SK-N-SH treated with all-trans-retinoic acid at 6 μM for 48 hours (cell line): ENCODE data around the gene GLB1L3.
"Not testable (repeated sequence)": the region's sequence is repeated elsewhere in the genome, so short reads cannot be mapped to it uniquely, and the experiment has no call there.

Experiments used
- ATAC-seq: fragments of 200-7000 bp; cut with Tn5 transposase; 3 replicates; pipeline ENCODE4 v1.9.1; 2020; ENCODE audit warnings: mild to moderate bottlenecking, moderate library complexity
- ARNTL ChIP-seq: fragments of 450-650 bp; formaldehyde crosslinking; IDR thresholded peaks from 2 replicates; pipeline ENCODE4 v1.5.0; 2020; ENCODE audit warnings: low read depth, mild to moderate bottlenecking, moderate library complexity, borderline replicate concordance
- BACH2 ChIP-seq: fragments of 250-450 bp; sonication (Bioruptor Pico); IDR thresholded peaks from 2 replicates; pipeline ENCODE4 v1.9.0; 2021; ENCODE audit warnings: mild to moderate bottlenecking, borderline replicate concordance
- CSDC2 ChIP-seq: fragments of 250-450 bp; sonication (Bioruptor Pico); IDR thresholded peaks from 2 replicates; pipeline ENCODE4 v1.5.0; 2020; ENCODE audit warnings: mild to moderate bottlenecking, moderate library complexity
- ESRRG ChIP-seq: fragments of 250-450 bp; sonication (Bioruptor Pico); IDR thresholded peaks from 2 replicates; pipeline ENCODE4 v1.6.1; 2021; ENCODE audit warnings: mild to moderate bottlenecking
- GLIS3 ChIP-seq: fragments of 250-450 bp; sonication (Bioruptor Pico); IDR thresholded peaks from 2 replicates; pipeline ENCODE4 v1.5.0; 2020; ENCODE audit warnings: mild to moderate bottlenecking, moderate library complexity
- ISL1 ChIP-seq: fragments of 250-450 bp; sonication (Bioruptor Pico); IDR thresholded peaks from 2 replicates; pipeline ENCODE4 v2.1.2; 2022; ENCODE audit warnings: mild to moderate bottlenecking, moderate library complexity
- OSR1 ChIP-seq: fragments of 250-450 bp; sonication (Bioruptor Pico); IDR thresholded peaks from 2 replicates; pipeline ENCODE4 v1.8.0; 2022; ENCODE audit warnings: moderate library complexity, mild to moderate bottlenecking, inconsistent platforms
- PPARA ChIP-seq: fragments of 250-450 bp; sonication (Bioruptor Pico); IDR thresholded peaks from 2 replicates; pipeline ENCODE4 v1.5.0; 2020; ENCODE audit warnings: mild to moderate bottlenecking, borderline replicate concordance
- RARB ChIP-seq: fragments of 250-450 bp; sonication (Bioruptor Pico); IDR thresholded peaks from 2 replicates; pipeline ENCODE4 v1.8.0; 2021; ENCODE audit warnings: mild to moderate bottlenecking, moderate library complexity
- SNAI2 ChIP-seq: fragments of 250-450 bp; sonication (Bioruptor Pico); IDR thresholded peaks from 2 replicates; pipeline ENCODE4 v1.5.0; 2020; ENCODE audit warnings: mild to moderate bottlenecking, moderate library complexity
- TCF4 ChIP-seq: fragments of 250-450 bp; sonication (Bioruptor Pico); IDR thresholded peaks from 2 replicates; pipeline ENCODE4 v1.8.0; 2021; ENCODE audit warnings: mild to moderate bottlenecking, moderate library complexity, borderline replicate concordance
- TOX ChIP-seq: fragments of 250-450 bp; sonication (Bioruptor Pico); IDR thresholded peaks from 2 replicates; pipeline ENCODE4 v1.8.0; 2021; ENCODE audit warnings: mild to moderate bottlenecking, moderate library complexity, borderline replicate concordance
- ZC3H10 ChIP-seq: fragments of 250-450 bp; sonication (Bioruptor Pico); IDR thresholded peaks from 2 replicates; pipeline ENCODE4 v1.5.1; 2021; ENCODE audit warnings: mild to moderate bottlenecking, moderate library complexity
- ZFP3 ChIP-seq: fragments of 250-450 bp; sonication (Bioruptor Pico); IDR thresholded peaks from 2 replicates; pipeline ENCODE4 v1.5.0; 2020; ENCODE audit warnings: mild to moderate bottlenecking, moderate library complexity
- ZFP30 ChIP-seq: fragments of 450-650 bp; formaldehyde crosslinking; IDR thresholded peaks from 2 replicates; pipeline ENCODE4 v1.5.0; 2022; ENCODE audit warnings: mild to moderate bottlenecking, moderate library complexity
- ZNF565 ChIP-seq: fragments of 450-650 bp; formaldehyde crosslinking; conservative IDR thresholded peaks from 2 replicates; pipeline ENCODE4 v1.5.0; 2020; ENCODE audit warnings: low read depth, mild to moderate bottlenecking, moderate library complexity
- ZNF70 ChIP-seq: fragments of 450-650 bp; formaldehyde crosslinking; IDR thresholded peaks from 2 replicates; pipeline ENCODE4 v1.5.0; 2020; ENCODE audit warnings: mild to moderate bottlenecking, moderate library complexity
- ZNF8 ChIP-seq: fragments of 450-650 bp; formaldehyde crosslinking; IDR thresholded peaks from 2 replicates; pipeline ENCODE4 v1.5.0; 2020; ENCODE audit warnings: mild to moderate bottlenecking, moderate library complexity
- TF ChIP-seq, protein P1 (sequence below): fragments of 250-450 bp; sonication (Bioruptor Pico); IDR thresholded peaks from 2 replicates; pipeline ENCODE4 v1.8.0; 2020; ENCODE audit warnings: mild to moderate bottlenecking, moderate library complexity, borderline replicate concordance
- TF ChIP-seq, protein P2 (sequence below): fragments of 250-450 bp; sonication (Bioruptor Pico); IDR thresholded peaks from 2 replicates; pipeline ENCODE4 v1.8.0; 2021; ENCODE audit warnings: low read depth, mild to moderate bottlenecking, moderate library complexity, borderline replicate concordance
- TF ChIP-seq, protein P3 (sequence below): fragments of 250-450 bp; sonication (Bioruptor Pico); IDR thresholded peaks from 2 replicates; pipeline ENCODE4 v1.5.1; 2020; ENCODE audit warnings: low read depth, mild to moderate bottlenecking, moderate library complexity
- TF ChIP-seq, protein P4 (sequence below): fragments of 250-450 bp; sonication (Bioruptor Pico); IDR thresholded peaks from 2 replicates; pipeline ENCODE4 v1.5.1; 2021; ENCODE audit warnings: mild to moderate bottlenecking, moderate library complexity
- TF ChIP-seq, protein P5 (sequence below): fragments of 250-450 bp; sonication (Bioruptor Pico); IDR thresholded peaks from 2 replicates; pipeline ENCODE4 v1.5.0; 2020; ENCODE audit warnings: mild to moderate bottlenecking, moderate library complexity

The GLB1L3 gene

DNA sequence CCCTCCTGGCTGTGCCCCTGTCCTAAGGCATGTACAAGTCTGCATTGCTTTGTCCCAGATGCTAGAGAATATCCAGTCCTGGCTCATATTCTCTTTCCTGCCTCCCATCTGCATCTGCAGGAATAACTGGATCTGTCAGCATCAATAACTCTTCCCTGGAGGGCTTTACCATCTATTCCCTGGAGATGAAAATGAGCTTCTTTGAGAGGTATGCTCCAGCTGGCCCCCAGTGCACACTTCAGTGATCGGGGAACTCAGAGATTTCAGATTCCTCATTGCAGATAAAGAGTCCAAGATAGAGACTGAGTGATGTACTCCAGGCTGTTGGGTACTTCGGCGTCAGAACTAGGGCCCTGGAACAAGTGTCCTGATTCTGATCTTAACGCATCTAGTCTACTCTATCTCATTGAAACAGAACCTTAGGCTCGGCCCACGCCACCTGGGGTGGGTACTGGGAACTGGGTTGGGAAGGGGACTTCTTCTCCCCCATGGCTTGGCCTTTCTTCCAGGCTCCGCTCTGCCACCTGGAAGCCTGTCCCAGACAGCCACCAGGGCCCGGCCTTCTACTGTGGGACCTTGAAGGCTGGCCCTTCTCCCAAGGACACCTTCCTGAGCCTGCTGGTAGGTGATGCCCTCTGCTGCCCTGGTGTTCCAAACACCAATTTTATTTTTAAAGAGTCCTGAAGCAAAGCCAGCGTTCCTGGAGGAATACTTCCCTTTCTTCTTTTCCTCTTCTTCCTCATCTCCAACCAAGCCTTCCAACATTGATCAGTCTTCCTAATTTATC is 37.8 kb downstream of the GLB1L3 start:
- no peak for ATAC-seq
- TF ChIP-seq GLIS3 (CRISPR knock-in tag) (no peak), ZC3H10 (CRISPR knock-in tag) (no peak), CSDC2 (CRISPR knock-in tag) (no peak), ZFP3 (CRISPR knock-in tag) (no peak), PPARA (CRISPR knock-in tag) (no peak), ZFP30 (CRISPR knock-in tag) (no peak), OSR1 (CRISPR knock-in tag) (no peak), ISL1 (CRISPR knock-in tag) (no peak), TCF4 (no peak), ESRRG (CRISPR knock-in tag) (no peak), ZNF565 (CRISPR knock-in tag) (no peak), ZNF8 (CRISPR knock-in tag) (no peak), TOX (CRISPR knock-in tag) (no peak)
- TF ChIP-seq, protein P1, sequence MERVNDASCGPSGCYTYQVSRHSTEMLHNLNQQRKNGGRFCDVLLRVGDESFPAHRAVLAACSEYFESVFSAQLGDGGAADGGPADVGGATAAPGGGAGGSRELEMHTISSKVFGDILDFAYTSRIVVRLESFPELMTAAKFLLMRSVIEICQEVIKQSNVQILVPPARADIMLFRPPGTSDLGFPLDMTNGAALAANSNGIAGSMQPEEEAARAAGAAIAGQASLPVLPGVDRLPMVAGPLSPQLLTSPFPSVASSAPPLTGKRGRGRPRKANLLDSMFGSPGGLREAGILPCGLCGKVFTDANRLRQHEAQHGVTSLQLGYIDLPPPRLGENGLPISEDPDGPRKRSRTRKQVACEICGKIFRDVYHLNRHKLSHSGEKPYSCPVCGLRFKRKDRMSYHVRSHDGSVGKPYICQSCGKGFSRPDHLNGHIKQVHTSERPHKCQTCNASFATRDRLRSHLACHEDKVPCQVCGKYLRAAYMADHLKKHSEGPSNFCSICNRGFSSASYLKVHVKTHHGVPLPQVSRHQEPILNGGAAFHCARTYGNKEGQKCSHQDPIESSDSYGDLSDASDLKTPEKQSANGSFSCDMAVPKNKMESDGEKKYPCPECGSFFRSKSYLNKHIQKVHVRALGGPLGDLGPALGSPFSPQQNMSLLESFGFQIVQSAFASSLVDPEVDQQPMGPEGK (CRISPR knock-in tag), result no peak
- TF ChIP-seq, protein P2, sequence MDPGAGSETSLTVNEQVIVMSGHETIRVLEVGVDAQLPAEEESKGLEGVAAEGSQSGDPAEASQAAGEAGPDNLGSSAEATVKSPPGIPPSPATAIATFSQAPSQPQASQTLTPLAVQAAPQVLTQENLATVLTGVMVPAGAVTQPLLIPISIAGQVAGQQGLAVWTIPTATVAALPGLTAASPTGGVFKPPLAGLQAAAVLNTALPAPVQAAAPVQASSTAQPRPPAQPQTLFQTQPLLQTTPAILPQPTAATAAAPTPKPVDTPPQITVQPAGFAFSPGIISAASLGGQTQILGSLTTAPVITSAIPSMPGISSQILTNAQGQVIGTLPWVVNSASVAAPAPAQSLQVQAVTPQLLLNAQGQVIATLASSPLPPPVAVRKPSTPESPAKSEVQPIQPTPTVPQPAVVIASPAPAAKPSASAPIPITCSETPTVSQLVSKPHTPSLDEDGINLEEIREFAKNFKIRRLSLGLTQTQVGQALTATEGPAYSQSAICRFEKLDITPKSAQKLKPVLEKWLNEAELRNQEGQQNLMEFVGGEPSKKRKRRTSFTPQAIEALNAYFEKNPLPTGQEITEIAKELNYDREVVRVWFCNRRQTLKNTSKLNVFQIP (CRISPR knock-in tag), result no peak
- TF ChIP-seq, protein P3, sequence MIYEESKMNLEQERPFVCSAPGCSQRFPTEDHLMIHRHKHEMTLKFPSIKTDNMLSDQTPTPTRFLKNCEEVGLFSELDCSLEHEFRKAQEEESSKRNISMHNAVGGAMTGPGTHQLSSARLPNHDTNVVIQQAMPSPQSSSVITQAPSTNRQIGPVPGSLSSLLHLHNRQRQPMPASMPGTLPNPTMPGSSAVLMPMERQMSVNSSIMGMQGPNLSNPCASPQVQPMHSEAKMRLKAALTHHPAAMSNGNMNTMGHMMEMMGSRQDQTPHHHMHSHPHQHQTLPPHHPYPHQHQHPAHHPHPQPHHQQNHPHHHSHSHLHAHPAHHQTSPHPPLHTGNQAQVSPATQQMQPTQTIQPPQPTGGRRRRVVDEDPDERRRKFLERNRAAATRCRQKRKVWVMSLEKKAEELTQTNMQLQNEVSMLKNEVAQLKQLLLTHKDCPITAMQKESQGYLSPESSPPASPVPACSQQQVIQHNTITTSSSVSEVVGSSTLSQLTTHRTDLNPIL (CRISPR knock-in tag), result no peak

DNA sequence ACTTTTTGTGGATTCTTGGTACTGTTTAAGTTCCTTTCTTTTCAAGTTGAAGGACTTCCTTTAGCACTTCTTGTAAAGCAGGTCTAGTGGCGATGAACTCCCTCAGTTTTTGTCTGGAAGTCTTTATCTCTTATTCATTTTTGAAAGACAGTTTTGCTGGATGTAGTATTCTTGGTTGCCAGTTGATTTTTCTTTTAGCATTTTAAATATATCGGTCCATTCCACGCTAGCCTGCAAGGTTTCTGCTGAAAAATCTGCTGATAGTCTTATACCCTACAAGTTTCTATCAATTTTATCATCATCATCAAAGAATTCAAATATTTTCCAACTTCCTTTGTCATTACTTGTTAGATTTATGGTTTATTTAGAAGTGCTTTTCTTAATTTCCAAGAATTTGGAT is 40.9 kb downstream of the GLB1L3 start:
- no peak for ATAC-seq
- TF ChIP-seq SNAI2 (CRISPR knock-in tag) (no peak), ZFP30 (CRISPR knock-in tag) (no peak), TCF4 (no peak), TOX (CRISPR knock-in tag) (no peak), RARB (CRISPR knock-in tag) (no peak), OSR1 (CRISPR knock-in tag) (no peak), ZFP3 (CRISPR knock-in tag) (no peak)
- TF ChIP-seq, protein P4, sequence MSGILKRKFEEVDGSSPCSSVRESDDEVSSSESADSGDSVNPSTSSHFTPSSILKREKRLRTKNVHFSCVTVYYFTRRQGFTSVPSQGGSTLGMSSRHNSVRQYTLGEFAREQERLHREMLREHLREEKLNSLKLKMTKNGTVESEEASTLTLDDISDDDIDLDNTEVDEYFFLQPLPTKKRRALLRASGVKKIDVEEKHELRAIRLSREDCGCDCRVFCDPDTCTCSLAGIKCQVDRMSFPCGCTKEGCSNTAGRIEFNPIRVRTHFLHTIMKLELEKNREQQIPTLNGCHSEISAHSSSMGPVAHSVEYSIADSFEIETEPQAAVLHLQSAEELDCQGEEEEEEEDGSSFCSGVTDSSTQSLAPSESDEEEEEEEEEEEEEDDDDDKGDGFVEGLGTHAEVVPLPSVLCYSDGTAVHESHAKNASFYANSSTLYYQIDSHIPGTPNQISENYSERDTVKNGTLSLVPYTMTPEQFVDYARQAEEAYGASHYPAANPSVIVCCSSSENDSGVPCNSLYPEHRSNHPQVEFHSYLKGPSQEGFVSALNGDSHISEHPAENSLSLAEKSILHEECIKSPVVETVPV (CRISPR knock-in tag), result no peak
- TF ChIP-seq, all 23 proteins: peak for 0

DNA sequence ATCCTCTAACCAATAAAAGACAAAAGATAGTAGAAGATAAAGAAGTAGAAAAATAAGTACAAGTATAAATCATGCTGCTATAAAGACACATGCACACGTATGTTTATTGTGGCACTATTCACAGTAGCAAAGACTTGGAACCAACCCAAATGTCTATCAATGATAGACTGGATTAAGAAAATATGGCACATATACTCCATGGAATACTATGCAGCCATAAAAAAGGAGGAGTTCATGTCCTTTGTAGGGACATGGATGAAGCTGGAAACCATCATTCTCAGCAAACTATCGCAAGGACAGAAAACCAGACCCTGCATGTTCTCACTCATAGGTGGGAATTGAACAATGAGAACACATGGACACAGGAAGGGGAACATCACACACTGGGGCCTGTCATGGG is 45.2 kb downstream of the GLB1L3 start:
- ATAC-seq, result not testable (repeated sequence)

DNA sequence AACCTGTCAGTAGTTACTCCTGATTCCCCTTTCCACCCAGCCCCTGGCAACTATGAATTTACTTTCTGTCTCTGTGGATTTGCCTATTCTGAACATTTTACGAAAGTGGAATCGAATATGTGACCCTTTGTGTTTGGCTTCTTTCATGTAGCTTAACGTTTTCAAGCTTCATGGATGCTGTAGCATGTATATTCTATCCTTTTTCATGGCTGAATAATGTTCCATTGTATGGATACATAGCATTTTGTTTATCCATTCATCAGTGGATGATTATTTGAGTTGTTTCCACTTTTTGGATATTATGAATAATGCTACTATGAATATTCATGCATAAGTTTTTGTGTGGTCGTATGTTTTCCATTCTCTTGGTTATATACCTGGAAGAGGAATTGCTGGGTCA is 46.4 kb downstream of the GLB1L3 start:
- no peak for ATAC-seq
- TF ChIP-seq ZFP3 (CRISPR knock-in tag), result no peak
- no peak for TF ChIP-seq ZNF70
- TF ChIP-seq ISL1 (CRISPR knock-in tag), result no peak
- TF ChIP-seq ZNF565 (CRISPR knock-in tag), result no peak
- no peak for TF ChIP-seq BACH2 (CRISPR knock-in tag)
- TF ChIP-seq, protein P2 (CRISPR knock-in tag), result no peak
- TF ChIP-seq, protein P5, sequence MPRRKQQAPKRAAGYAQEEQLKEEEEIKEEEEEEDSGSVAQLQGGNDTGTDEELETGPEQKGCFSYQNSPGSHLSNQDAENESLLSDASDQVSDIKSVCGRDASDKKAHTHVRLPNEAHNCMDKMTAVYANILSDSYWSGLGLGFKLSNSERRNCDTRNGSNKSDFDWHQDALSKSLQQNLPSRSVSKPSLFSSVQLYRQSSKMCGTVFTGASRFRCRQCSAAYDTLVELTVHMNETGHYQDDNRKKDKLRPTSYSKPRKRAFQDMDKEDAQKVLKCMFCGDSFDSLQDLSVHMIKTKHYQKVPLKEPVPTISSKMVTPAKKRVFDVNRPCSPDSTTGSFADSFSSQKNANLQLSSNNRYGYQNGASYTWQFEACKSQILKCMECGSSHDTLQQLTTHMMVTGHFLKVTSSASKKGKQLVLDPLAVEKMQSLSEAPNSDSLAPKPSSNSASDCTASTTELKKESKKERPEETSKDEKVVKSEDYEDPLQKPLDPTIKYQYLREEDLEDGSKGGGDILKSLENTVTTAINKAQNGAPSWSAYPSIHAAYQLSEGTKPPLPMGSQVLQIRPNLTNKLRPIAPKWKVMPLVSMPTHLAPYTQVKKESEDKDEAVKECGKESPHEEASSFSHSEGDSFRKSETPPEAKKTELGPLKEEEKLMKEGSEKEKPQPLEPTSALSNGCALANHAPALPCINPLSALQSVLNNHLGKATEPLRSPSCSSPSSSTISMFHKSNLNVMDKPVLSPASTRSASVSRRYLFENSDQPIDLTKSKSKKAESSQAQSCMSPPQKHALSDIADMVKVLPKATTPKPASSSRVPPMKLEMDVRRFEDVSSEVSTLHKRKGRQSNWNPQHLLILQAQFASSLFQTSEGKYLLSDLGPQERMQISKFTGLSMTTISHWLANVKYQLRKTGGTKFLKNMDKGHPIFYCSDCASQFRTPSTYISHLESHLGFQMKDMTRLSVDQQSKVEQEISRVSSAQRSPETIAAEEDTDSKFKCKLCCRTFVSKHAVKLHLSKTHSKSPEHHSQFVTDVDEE, result no peak
- TF ChIP-seq GLIS3 (CRISPR knock-in tag), result no peak
- TF ChIP-seq OSR1 (CRISPR knock-in tag), result no peak
- TF ChIP-seq RARB (CRISPR knock-in tag), result no peak
- TF ChIP-seq ZC3H10 (CRISPR knock-in tag), result no peak
- TF ChIP-seq ZFP30 (CRISPR knock-in tag), result no peak
- no peak for TF ChIP-seq TCF4
- no peak for TF ChIP-seq SNAI2 (CRISPR knock-in tag)
- no peak for TF ChIP-seq ARNTL (CRISPR knock-in tag)
- TF ChIP-seq TOX (CRISPR knock-in tag), result no peak
- no peak for TF ChIP-seq ESRRG (CRISPR knock-in tag)
